B cell (primary cell): Measurements from ENCODE around the gene MBNL2. TPM values are rescaled to one million over a fixed set of nuclear protein-coding genes. Genes with fewer than 3 reads are reported as not detected.
A peak's percentile ranks its signal among the peaks of the same experiment; 100 is the strongest.

Experiments
- ATAC-seq: fragments of 200-7000 bp; cut with Tn5 transposase; one replicate; pipeline ENCODE4 v1.10.0; 2021; ENCODE audit warnings: low read depth, mild to moderate bottlenecking, moderate number of reproducible peaks, moderate library complexity
- CTCF ChIA-PET: fragments of 350-600 bp; sonication (Branson Sonifier 250); formaldehyde crosslinking; loops from one replicate; lab custom pipeline; 2021; ENCODE audit warnings: antibody characterized with exemption, inconsistent platforms; lab: Charles Lee
- POLR2A ChIA-PET: fragments of 350-600 bp; sonication (Branson Sonifier 250); formaldehyde crosslinking; loops from one replicate; lab custom pipeline; 2021; ENCODE audit warnings: antibody characterized with exemption; lab: Charles Lee
- DNase-seq: peaks from one replicate; pipeline ENCODE4 v3.0.0; 2013
- H2AFZ ChIP-seq: 2 replicates; pipeline ENCODE4 v1.6.1; 2012; ENCODE audit warnings: mild to moderate bottlenecking, low read depth, low read length; ENCODE audit not compliant: insufficient read depth, poor library complexity, severe bottlenecking
- H3K27ac ChIP-seq, 2 donors: 1 replicate in 1 of 2; 2 replicates in 1 of 2; pipeline ENCODE4 v1.5.1; 2012 to 2013; ENCODE audit warnings: low read length in 2 of 2, mild to moderate bottlenecking in 2 of 2, moderate library complexity in 1 of 2
- H3K27me3 ChIP-seq, 4 experiments: fragments of 200-600 bp in 1 of 4; sonication (generic) in 1 of 4; replicated peaks in 1 of 4; 1 replicate in 2 of 4; 2 replicates in 2 of 4; pipeline versions ENCODE4 v1.6.1 to v1.7.0; 2013 to 2016; ENCODE audit warnings: low read length in 3 of 4, mild to moderate bottlenecking in 2 of 4, mixed read lengths in 1 of 4, moderate library complexity in 1 of 4; ENCODE audit not compliant: insufficient read depth in 4 of 4, control insufficient read depth in 3 of 4; ENCODE audit errors: control extremely low read depth in 1 of 4
- H3K36me3 ChIP-seq, 2 experiments: replicated peaks in 1 of 2; 1 replicate in 1 of 2; 2 replicates in 1 of 2; pipeline versions ENCODE4 v1.6.1 to v1.7.1; 2013; ENCODE audit warnings: low read length in 1 of 2; ENCODE audit not compliant: insufficient read depth in 2 of 2, control insufficient read depth in 1 of 2; ENCODE audit errors: control extremely low read depth in 1 of 2, extremely low read depth in 1 of 2
- H3K4me1 ChIP-seq, 2 donors: fragments of 200-600 bp in 1 of 2; sonication (generic) in 1 of 2; 1 replicate in 1 of 2; 2 replicates in 1 of 2; pipeline versions ENCODE4 v1.5.1 to v1.6.1; 2013 to 2017; ENCODE audit warnings: low read length in 2 of 2; ENCODE audit not compliant: control insufficient read depth in 2 of 2, insufficient read depth in 2 of 2
- H3K4me2 ChIP-seq: replicated peaks from 2 replicates; pipeline ENCODE3; 2012; ENCODE audit warnings: mild to moderate bottlenecking, low read depth, low read length; ENCODE audit not compliant: poor library complexity, severe bottlenecking
- H3K4me3 ChIP-seq, 5 experiments: fragments of 200-600 bp in 1 of 5; sonication (generic) in 1 of 5; 1 replicate in 3 of 5; 2 replicates in 2 of 5; pipeline versions ENCODE4 v1.5.1 to v1.7.0; 2011 to 2016; ENCODE audit warnings: low read length in 4 of 5, mild to moderate bottlenecking in 4 of 5, low read depth in 2 of 5, control low read depth in 1 of 5, moderate library complexity in 1 of 5; ENCODE audit not compliant: insufficient read depth in 1 of 5; ENCODE audit errors: control extremely low read depth in 1 of 5, extremely low read depth in 1 of 5
- H3K79me2 ChIP-seq: fragments of 200-600 bp; sonication (generic); one replicate; pipeline ENCODE4 v1.6.0; 2016; ENCODE audit warnings: low read length; ENCODE audit not compliant: control insufficient read depth, insufficient read depth
- H3K9ac ChIP-seq: fragments of 200-600 bp; sonication (generic); 2 replicates; pipeline ENCODE4 v1.6.1; 2017; ENCODE audit warnings: mild to moderate bottlenecking, low read length, moderate library complexity
- H3K9me3 ChIP-seq, 3 donors: one replicate each; pipeline versions ENCODE4 v1.6.1 to v1.7.1; 2013; ENCODE audit warnings: low read length in 2 of 3; ENCODE audit not compliant: control insufficient read depth in 2 of 3, insufficient read depth in 1 of 3; ENCODE audit errors: control extremely low read depth in 1 of 3
- H4K20me1 ChIP-seq: 2 replicates; pipeline ENCODE4 v1.6.0; 2012; ENCODE audit warnings: mild to moderate bottlenecking, low read length; ENCODE audit not compliant: insufficient read depth, control insufficient read depth, poor library complexity, severe bottlenecking
- H3K27ac Mint-ChIP-seq: one replicate; pipeline ENCODE4 v1.8.0; 2021; ENCODE audit warnings: mixed read lengths
- H3K27me3 Mint-ChIP-seq: one replicate; pipeline ENCODE4 v1.8.0; 2021; ENCODE audit warnings: mixed read lengths
- H3K4me1 Mint-ChIP-seq: one replicate; pipeline ENCODE4 v1.8.0; 2021; ENCODE audit warnings: mixed read lengths
- H3K4me3 Mint-ChIP-seq: one replicate; pipeline ENCODE4 v1.8.0; 2021; ENCODE audit warnings: mixed read lengths
- H3K9me3 Mint-ChIP-seq: one replicate; pipeline ENCODE4 v1.8.0; 2022; ENCODE audit warnings: mixed read lengths; ENCODE audit not compliant: insufficient read depth
- EZH2 ChIP-seq: IDR thresholded peaks from 2 replicates; pipeline ENCODE4 v1.6.1; 2012; ENCODE audit warnings: borderline replicate concordance, low read depth, mild to moderate bottlenecking, moderate library complexity, low read length; ENCODE audit not compliant: insufficient read depth, poor library complexity, severe bottlenecking
- WGBS: methylation state at CpG from one replicate; pipeline ENCODE4 v1.1.5; 2013; ENCODE audit warnings: missing lambda C conversion rate; ENCODE audit not compliant: insufficient coverage; 5-methylcytosine and 5-hydroxymethylcytosine counted together
- intact Hi-C: fragments of 100-400 bp; cut with micrococcal nuclease; formaldehyde crosslinking; loops from one replicate; pipeline ENCODE4 v1.10.0; 2022
- polyA plus RNA-seq: library from polyadenylated mRNA; depleted of rRNA; stranded (reverse); fragments of >200 nt; gene quantifications from 2 replicates; pipeline ENCODE4 v1.2.3, GENCODE V29; 2012
- total RNA-seq, 2 donors: library from RNA; stranded (reverse); fragments of 120-200 nt in 1 of 2; gene quantifications; 1 replicate in 1 of 2; 2 replicates in 1 of 2; pipeline versions ENCODE4 v1.2.3 to v1.2.4, GENCODE V29; 2013 to 2022
- TF ChIP-seq, protein P1 (sequence below): fragments of 200-600 bp; IDR thresholded peaks from one replicate; pipeline ENCODE4 v1.8.0; 2022; ENCODE audit warnings: antibody characterized with exemption, mild to moderate bottlenecking

Gene MBNL2
- total and polyA plus RNA-seq, 2 donors (not counting 1 experiment from before 2014, with no cell fraction given) = 6.9 to 50.1 TPM

DNA sequence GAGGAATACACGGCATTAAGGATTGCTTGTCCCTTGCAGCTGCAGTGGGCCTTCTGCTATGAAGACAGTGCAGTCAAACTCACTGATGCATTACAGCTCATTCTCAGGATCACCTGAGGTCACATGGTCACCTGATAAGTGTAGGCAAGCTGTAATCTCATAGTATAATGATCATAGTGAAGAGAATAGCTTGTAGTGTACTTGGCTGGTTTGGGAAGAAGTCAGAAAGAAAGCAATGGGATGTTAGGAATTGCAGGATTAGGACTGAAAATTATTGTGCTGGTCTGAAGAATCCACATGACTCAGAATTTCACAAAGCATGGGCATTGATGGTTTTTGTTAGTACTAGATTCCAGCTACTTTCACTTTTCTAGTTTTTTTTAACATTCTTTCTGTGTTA lies 76.7 kb downstream of the MBNL2 start:
- H3K27me3 Mint-ChIP-seq = no peaks in the 10 kb centered on the region
- H3K4me1 ChIP-seq = peaks cover 27 to 30% of the 10 kb centered on the region in 2 donors
- H2AFZ ChIP-seq = no peak overlapping the region
- H3K79me2 ChIP-seq = peaks cover 74% of the 10 kb centered on the region
- ATAC-seq (no peak), DNase-seq (no peak)
- H3K4me3 Mint-ChIP-seq = no peak overlapping the region
- H3K27me3 ChIP-seq = no peaks in the 10 kb centered on the region
- peaks cover 0 to 1% (median 0%) of the 10 kb centered on the region in 3 donors for H3K9me3 ChIP-seq
- H3K9ac ChIP-seq = no peak overlapping the region
- ChIA-PET CTCF (interaction anchor here (0.9 kb wide), 1 partner anchor 60 kb away, joined by 3 read pairs; no protein-coding TSS in a partner anchor), POLR2A (no interaction called here)
- H3K27ac Mint-ChIP-seq = no peak overlapping the region
- H3K36me3 ChIP-seq = peaks cover 4 to 7% of the 10 kb centered on the region in 2 experiments
- TF ChIP-seq, protein P1, sequence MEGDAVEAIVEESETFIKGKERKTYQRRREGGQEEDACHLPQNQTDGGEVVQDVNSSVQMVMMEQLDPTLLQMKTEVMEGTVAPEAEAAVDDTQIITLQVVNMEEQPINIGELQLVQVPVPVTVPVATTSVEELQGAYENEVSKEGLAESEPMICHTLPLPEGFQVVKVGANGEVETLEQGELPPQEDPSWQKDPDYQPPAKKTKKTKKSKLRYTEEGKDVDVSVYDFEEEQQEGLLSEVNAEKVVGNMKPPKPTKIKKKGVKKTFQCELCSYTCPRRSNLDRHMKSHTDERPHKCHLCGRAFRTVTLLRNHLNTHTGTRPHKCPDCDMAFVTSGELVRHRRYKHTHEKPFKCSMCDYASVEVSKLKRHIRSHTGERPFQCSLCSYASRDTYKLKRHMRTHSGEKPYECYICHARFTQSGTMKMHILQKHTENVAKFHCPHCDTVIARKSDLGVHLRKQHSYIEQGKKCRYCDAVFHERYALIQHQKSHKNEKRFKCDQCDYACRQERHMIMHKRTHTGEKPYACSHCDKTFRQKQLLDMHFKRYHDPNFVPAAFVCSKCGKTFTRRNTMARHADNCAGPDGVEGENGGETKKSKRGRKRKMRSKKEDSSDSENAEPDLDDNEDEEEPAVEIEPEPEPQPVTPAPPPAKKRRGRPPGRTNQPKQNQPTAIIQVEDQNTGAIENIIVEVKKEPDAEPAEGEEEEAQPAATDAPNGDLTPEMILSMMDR = no peak
- TF ChIP-seq EZH2 = no peak
- intact Hi-C loops = no loop called here
- no peak overlapping the region for H3K4me3 ChIP-seq
- H4K20me1 ChIP-seq = peaks cover 63% of the 10 kb centered on the region
- H3K4me1 Mint-ChIP-seq = peaks cover 30% of the 10 kb centered on the region
- no peaks in the 10 kb centered on the region for H3K9me3 Mint-ChIP-seq
- 100% methylated on average over 1 of the region's 1 CpG for WGBS
- no peak overlapping the region for H3K27ac ChIP-seq
- no peak overlapping the region for H3K4me2 ChIP-seq

DNA sequence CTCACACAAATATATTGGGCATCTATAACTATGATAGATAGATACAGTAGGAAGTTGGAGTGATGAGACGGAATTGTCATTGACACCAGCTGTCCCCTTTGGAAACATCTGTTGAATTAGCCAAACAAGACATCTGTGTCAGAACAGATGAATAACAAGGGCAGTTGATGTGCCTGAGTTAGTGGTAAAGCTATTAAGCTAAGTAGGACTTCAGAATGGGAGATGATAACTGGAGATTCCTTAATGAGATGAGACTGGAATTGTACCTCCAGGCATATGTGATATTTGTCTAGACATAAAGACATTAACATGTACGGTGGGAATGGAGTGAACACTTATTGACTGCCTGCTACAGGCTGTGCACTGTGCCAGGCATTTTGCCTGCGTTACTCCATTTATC lies 78.7 kb downstream of the MBNL2 start:
- peaks cover 66% of the 10 kb centered on the region for H4K20me1 ChIP-seq
- no peaks in the 10 kb centered on the region for H3K27me3 ChIP-seq
- CTCF ChIA-PET = interaction anchor here (1.3 kb wide), 1 partner anchor 191 kb away, joined by 4 read pairs; no protein-coding TSS in a partner anchor
- POLR2A ChIA-PET = no interaction called here
- Mint-ChIP-seq H3K27ac (no peak overlapping the region), H3K4me1 (peaks cover 17% of the 10 kb centered on the region), H3K9me3 (no peaks in the 10 kb centered on the region), H3K4me3 (no peak overlapping the region), H3K27me3 (no peaks in the 10 kb centered on the region)
- 100% methylated on average over 1 of the region's 3 CpGs for WGBS
- peaks cover 68% of the 10 kb centered on the region for H3K79me2 ChIP-seq
- peaks cover 27 to 30% of the 10 kb centered on the region in 2 donors for H3K4me1 ChIP-seq
- H3K27ac ChIP-seq = no peak overlapping the region
- intact Hi-C loops = no loop called here
- DNase-seq (no peak), ATAC-seq (no peak)
- no peak overlapping the region for H2AFZ ChIP-seq
- TF ChIP-seq, protein P1 = no peak
- no peak for TF ChIP-seq EZH2
- peak overlapping the region; percentile 26 for H3K4me2 ChIP-seq
- no peak overlapping the region for H3K9ac ChIP-seq
- peaks cover 0 to 1% (median 0%) of the 10 kb centered on the region in 3 donors for H3K9me3 ChIP-seq
- no peak overlapping the region for H3K4me3 ChIP-seq
- peaks cover 4 to 7% of the 10 kb centered on the region in 2 experiments for H3K36me3 ChIP-seq
